Activated CD4-positive, CD25-positive, alpha-beta regulatory T cell treated with anti-CD3 and anti-CD28 coated beads, Interleukin-2, amount 50 U/mL, for 72 hours (primary cell): Measurements from ENCODE around the gene RAP1B.

ENCODE experiments used
- DNase-seq: peaks from one replicate; pipeline ENCODE4 v3.0.0; 2021

RAP1B gene

GRCh38 chr12:68612202-68612601 is 1.5 kb downstream of the RAP1B start:
- DNase-seq = no peak

- DNase-seq = no peak
These were observed 2.0 kb downstream of the RAP1B start for GRCh38 chr12:68612697-68613096.

- DNase-seq = no peak
These were observed 2.7 kb downstream of the RAP1B start for GRCh38 chr12:68613209-68613904.

DNA sequence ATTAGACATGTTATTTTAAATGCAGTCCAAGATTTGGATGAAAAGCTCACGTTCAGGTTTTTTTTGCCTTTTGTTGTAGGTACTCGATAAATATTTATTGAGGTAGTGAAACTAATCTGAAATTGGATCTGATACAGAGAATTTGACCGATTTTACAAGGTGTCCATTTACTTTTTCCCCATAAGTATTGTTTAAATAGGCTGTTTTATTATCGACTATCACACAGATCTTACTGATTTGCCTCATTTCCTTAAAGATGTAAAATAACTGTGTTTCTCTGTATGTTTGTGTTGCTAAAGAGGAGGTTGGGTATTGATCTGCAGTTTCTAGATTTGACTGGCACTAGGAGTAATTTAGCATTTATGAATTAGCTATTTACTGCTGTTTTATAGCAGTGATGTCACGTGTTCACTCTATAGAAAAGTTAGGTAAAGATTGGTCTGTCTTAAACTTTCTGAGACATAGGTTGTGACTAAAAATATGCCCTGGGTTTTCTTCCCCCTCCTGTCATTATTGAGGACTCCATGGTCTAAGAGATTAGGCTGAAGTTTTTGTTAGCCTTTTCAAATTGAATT is 3.5 kb downstream of the RAP1B start:
- DNase-seq = no peak

- DNase-seq = no peak
These were observed 4.1 kb downstream of the RAP1B start for GRCh38 chr12:68614769-68615168.

DNA sequence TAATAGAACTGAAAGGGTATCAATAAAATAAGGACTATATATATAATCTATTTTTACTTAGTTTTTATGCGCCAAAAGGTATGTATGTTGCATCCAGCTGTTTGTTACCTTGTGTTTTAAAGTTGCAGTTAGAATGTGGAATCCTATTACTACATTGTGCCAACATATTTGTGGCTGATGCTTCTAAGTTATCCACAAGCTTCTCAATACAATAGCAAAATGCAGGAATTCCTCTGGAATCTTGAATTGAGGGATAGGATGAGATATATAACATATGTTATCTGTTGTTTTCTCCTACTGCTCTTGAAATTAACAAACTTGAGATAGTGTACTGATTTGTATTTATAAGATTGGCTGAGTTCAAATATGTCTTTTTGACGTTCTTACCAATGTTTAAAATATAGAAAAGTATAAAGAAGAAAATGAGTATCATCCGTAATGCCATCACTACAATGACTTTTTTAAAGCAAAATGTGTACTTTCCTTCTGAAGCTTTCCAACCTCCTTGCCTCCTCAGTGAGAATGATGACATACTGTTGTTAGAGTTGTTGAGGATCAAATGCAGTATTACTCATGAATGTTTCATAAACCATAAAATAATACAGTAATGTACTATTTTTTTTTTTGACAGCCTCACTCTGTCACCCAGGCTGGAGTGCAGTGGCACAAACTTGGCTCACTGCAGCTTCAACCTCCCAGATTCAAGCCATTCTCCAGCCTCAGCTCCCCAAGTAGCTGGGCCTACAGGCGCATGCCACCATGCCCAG is 6.6 kb downstream of the RAP1B start:
- no peak for DNase-seq

DNA sequence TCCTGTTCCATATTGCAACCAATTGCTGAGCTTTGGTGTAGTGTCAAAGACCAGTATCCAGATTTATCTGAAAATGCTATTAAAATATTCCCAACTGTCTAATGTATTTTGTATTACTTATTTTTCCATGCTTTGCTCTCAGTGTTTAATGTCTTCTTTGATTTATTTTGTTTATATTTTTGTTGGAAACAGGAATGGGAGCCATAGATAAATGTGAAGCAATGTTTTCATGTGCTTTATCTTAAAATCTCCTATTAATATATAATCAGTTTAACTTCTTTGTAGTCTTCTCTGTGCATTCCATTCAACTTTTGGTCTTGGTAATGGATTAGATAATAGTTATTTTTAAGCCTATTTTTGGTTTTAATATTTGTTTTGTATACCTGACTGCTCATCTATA is 8.8 kb downstream of the RAP1B start:
- DNase-seq = no peak

GRCh38 chr12:68620519-68621471 is 10.1 kb downstream of the RAP1B start:
- no peak for DNase-seq

DNA sequence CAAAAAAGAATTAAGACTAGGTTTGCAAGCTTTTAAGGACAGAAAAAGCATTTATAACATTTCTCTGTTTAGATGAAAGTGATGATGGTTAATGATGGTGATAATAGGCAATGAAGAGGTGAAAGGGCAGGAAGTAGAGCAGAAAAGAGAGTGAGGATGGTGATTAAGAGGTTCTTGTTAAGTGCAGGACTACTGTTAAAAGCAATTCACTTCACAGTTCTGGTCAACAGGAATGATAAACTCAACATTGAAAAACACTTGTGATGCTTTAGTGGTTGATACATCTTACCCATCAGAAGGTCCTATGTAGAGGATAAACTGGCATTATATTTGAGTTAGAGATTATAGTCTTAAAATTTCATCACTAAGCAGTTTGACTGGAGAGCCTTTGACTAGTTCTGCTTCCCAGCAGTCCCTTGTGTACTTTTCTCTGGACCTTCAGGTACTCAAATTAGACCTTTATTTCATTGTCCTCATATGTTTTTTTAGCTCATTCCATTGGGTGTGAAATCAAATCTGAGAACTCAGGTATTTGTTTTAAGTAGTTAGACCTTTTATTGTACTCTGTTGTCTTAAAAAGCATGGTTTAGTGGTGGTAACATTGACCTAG is 10.9 kb downstream of the RAP1B start:
- no peak for DNase-seq

GRCh38 chr12:68622250-68622649 is 11.6 kb downstream of the RAP1B start:
- no peak for DNase-seq

DNA sequence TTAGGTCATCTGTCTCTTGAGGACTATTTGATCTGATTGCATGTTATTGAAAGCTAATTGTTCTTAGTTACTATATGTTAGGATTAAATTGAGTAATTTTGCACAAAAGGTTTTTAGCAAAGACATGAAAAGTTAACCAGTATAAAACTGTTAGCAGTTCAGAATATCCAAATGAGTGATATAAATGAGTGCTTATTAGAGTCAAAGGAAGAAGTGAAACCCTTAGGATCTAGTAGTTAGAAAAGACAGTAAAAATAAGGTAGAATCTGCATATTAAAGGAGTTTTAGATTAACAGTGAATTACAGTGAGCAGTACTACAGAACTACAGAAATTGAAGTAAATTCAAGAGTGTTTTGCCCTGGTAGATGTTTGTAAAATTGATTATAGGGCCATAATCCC is 12.4 kb downstream of the RAP1B start:
- no peak for DNase-seq

DNA sequence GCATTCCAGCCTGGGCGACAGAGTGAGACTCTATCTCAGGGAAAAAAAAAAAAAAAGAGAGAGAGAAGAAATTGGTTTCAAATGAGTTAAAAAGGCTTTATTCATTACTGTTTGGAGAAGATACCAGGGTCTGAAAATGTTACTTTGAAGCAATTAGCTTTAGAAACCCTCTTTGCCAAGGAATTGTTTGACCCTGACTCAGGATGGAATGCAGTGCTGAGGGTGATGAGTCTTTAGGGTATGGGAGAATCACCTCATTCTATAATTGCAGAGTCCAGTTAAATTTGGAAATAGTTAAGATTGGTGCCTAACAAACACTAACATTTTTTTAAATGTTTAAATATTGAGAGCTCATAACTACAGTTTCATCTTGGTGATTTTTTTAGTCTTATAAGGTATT is 13.3 kb downstream of the RAP1B start:
- DNase-seq = no peak

- no peak for DNase-seq
These were observed 14.2 kb downstream of the RAP1B start for GRCh38 chr12:68624933-68625332.

GRCh38 chr12:68627673-68628319 is 17.1 kb downstream of the RAP1B start:
- DNase-seq = no peak

DNA sequence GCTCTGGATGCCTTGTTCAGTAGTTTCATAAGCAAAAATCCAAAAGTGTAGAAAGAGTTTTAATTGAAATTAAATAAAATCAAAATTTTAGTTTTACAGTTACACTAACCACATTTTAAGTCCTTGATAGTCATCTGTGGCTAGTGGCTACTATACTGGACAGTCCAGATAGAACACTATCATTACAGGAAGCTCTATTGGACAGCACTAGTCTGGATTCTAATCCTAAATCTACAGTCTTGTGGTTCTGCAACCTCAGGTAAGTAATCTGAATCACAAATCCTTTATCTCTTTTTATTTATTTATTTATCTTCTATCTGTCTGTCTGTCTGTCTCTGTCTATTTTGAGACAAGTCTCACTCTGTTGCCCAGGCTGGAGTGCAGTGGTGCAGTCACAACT is 18.0 kb downstream of the RAP1B start:
- no peak for DNase-seq

DNA sequence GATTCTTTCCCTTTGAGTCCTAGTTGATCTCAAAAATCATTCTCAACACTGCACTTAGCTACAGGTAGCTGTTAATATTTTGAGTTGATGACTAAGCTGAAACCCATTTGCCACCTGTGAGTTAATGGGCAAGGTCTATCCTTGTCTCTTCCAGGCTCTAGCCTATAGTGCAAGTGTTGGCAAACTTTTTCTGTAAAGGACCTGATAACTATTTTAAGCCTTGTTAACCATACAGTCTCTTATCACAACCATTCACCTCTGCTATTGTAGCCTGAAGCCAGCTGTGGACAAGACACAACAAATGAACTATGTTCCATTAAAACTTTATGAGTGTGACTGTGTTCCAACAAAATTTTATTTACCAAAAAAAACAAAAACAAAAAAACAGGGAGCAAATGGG is 19.4 kb downstream of the RAP1B start:
- DNase-seq = no peak

GRCh38 chr12:68630598-68630997 is 19.9 kb downstream of the RAP1B start:
- no peak for DNase-seq

DNA sequence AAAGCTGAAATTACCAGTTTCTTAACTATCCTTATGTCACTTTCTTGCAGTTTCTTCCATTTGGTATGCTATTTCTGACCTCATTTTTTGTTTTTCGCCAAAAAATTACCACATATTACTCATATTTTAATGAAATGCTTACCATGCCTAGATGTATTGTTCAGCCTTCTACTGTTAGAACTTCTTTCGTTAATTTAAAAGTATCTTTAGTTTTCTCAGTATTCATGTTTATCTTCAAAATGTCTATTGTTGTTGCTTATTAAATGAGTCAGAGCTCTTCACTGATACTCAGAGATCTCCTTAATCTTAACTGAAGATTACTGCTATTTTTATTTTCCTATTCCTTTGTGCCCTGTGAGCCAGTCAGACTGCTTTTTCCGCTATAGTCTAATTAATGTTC is 20.5 kb downstream of the RAP1B start:
- no peak for DNase-seq

DNA sequence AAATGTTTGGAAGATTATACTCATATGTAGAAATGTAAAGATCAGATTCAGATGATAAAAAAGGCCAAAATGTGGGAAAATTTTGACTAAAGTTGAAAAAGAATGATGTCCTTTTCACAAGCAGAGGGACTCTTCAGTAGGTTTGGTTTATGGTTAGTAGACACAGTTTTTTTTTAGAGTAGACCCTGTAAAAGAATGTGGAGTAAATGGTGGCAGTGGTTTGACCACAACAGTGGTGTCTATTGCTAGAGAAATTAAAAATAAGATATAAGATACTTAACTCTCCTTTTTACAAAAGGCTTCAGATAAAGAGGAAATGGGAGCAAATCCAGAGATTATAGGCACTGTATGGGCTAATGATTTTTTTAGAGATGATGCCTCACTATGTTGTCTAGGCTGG is 21.8 kb downstream of the RAP1B start:
- DNase-seq = no peak

GRCh38 chr12:68633614-68634558 is 23.2 kb downstream of the RAP1B start:
- no peak for DNase-seq

- no peak for DNase-seq
These were observed 25.6 kb downstream of the RAP1B start for GRCh38 chr12:68636268-68636667.
